Measurements from ENCODE around the gene ISOC2. TPM values are rescaled to one million over a fixed set of nuclear protein-coding genes. Genes with fewer than 3 reads are reported as not detected.
A peak's percentile ranks its signal among the peaks of the same experiment; 100 is the strongest.

The ISOC2 gene
- total and polyA plus RNA-seq, 2 donors (not counting 3 experiments of a cell fraction or from before 2014, with no cell fraction given): 49.3 to 68.7 TPM

GRCh38 chr19:55468054-55468393 lies 6.6 kb upstream of the ISOC2 start:
- no peak overlapping the region for H3K4me2 ChIP-seq (ENCODE audit: insufficient read depth, low read length)
- no peak for FAIRE-seq
- POLR2A ChIA-PET: interaction anchor here (1.5 kb wide), 1 partner anchor 36 kb away, joined by 7 read pairs; no protein-coding TSS in a partner anchor

More at GRCh38 chr19:55468054-55468393, 6.6 kb upstream of the ISOC2 start:
- DNase-seq (ENCODE audit: low read depth, low spot score): no peak
- TF ChIP-seq MYC (IDR thresholded peaks at IDR 0.05; ENCODE audit: low read depth, low read length): no peak
- no peak for TF ChIP-seq POLR2AphosphoS5 (IDR thresholded peaks at IDR 0.05; ENCODE audit: insufficient read depth, low read depth, low read length)
- TF ChIP-seq JUN (IDR thresholded peaks at IDR 0.05; ENCODE audit: borderline replicate concordance, insufficient read depth, insufficient read length, low read depth): no peak
- TF ChIP-seq EZH2 (IDR thresholded peaks at IDR 0.05; ENCODE audit: borderline replicate concordance, low read depth, low read length, severe bottlenecking): no peak
- no peak for TF ChIP-seq POLR2A (IDR thresholded peaks at IDR 0.05; ENCODE audit: low read depth, low read length)
- no peak for TF ChIP-seq FOS (IDR thresholded peaks at IDR 0.05; ENCODE audit: borderline replicate concordance, insufficient read depth, low read length)
- TF ChIP-seq CTCF (IDR thresholded peaks at IDR 0.05; ENCODE audit: extremely low read depth in 1 of 2, insufficient read depth in 1 of 2, low read depth in 1 of 2, low read length in 2 of 2): no peak
- TF ChIP-seq MAX (IDR thresholded peaks at IDR 0.05; ENCODE audit: insufficient read depth, insufficient read length): no peak
- TF ChIP-seq GATA2 (IDR thresholded peaks at IDR 0.05; ENCODE audit: insufficient read depth, insufficient read length, low read depth, low read length): no peak
- no TSS peak for BruUV-seq (replicated peaks)
- H3K79me2 ChIP-seq (ENCODE audit: control insufficient read depth, insufficient read depth, low read length): no peaks in the 10 kb centered on the region
- H3K36me3 ChIP-seq (ENCODE audit: control insufficient read depth in 2 of 2, extremely low read depth in 1 of 2, insufficient read depth in 2 of 2, low read length in 2 of 2): no peaks in the 10 kb centered on the region
- no peaks in the 10 kb centered on the region for H3K4me1 ChIP-seq (ENCODE audit: control insufficient read depth, extremely low read depth, insufficient read depth, low read length)
- no peak overlapping the region for H3K4me3 ChIP-seq (replicated peaks in 1 of 3; ENCODE audit: insufficient read depth in 1 of 3, low read depth in 1 of 3, low read length in 3 of 3)
- no peaks in the 10 kb centered on the region for H3K9me1 ChIP-seq (replicated peaks; ENCODE audit: control insufficient read depth, extremely low read depth, insufficient read depth, low read length)
- no peaks in the 10 kb centered on the region for H3K9me3 ChIP-seq (replicated peaks; ENCODE audit: control insufficient read depth, insufficient read depth, low read length)
- intact Hi-C loops (cut with micrococcal nuclease) (loop anchor here (1.0 kb wide), 1 partner anchor 36 kb away; no protein-coding TSS in a partner anchor), dilution Hi-C loops (cut with MboI; ENCODE audit: extremely low pct_ligation_motif_present, low sequenced_read_pairs) (no loop called here)
- no peak overlapping the region for H3K9ac ChIP-seq (replicated peaks; ENCODE audit: extremely low read depth, insufficient read depth, low read length)
- no peak overlapping the region for H3K27ac ChIP-seq (ENCODE audit: insufficient read depth, low read depth, low read length)
- H2AFZ ChIP-seq (ENCODE audit: low read depth, low read length): peak overlapping the region; percentile 51
- no peaks in the 10 kb centered on the region for H3K27me3 ChIP-seq (ENCODE audit: control insufficient read depth in 2 of 2, insufficient read depth in 2 of 2, low read length in 2 of 2)
- no peaks in the 10 kb centered on the region for H4K20me1 ChIP-seq (replicated peaks; ENCODE audit: control insufficient read depth, extremely low read depth, insufficient read depth, low read length)
- CTCF ChIA-PET: interaction anchor here (0.7 to 5.1 kb wide), 26 partner anchors 9 to 335 kb away, joined by 3 to 298 read pairs (median 9); partner anchors contain the start of genes DNAAF3, FIZ1, NAT14 and ZNF524
